ENCODE measurements around the gene CERS6. TPM values are rescaled to one million over a fixed set of nuclear protein-coding genes. Genes with fewer than 3 reads are reported as not detected.

Gene CERS6
- total and polyA plus RNA-seq, 2 donors: 9.3 to 45.2 TPM

DNA sequence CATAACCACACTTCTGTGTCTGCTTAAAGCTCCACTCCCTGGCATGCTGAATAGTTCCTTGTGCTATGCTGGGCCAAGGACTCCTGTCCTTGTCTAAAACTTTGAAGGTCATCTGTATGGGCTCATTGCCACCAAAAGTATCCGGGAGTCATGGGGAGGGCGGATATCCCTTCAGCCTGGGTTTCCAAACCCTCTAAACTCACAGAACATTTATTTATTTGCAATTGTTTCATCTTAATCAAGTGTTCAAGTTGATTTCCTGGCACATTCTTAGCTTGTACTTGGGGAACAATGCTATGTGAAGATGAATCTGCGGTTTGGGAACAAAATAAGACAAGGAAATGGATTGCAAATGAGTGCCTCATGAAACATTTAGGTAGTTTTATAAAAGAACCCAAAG lies 348.1 kb downstream of the CERS6 start:
- no peak for DNase-seq (ENCODE audit: extremely low spot score)
- H3K4me3 ChIP-seq (ENCODE audit: low read depth, low read length): no peak overlapping the region
- 74% methylated on average over 3 of the region's 3 CpGs for WGBS
- H3K36me3 ChIP-seq (ENCODE audit: insufficient read depth): no peaks in the 10 kb centered on the region
- H3K4me1 ChIP-seq (ENCODE audit: insufficient read depth): no peaks in the 10 kb centered on the region
- no peak overlapping the region for H3K27ac ChIP-seq (ENCODE audit: low read depth)

DNA sequence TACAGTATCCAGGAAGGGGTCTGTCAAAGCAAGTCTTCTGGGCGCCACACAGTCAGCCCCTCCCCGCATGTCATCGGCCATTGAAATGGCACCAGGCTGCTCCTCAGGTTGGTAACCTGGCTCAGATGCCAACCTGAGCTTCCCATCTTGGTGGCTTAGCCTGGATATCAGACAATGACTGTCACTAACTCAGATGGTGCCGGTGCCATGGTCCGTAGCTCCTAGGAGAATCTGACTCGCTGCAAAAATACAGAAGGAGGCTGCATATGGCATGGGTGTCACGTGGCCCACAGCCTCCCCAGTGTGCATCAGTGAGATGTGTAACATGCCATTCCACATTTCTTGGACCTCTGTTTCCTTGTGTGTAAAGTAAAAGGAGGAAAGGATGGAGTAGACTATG lies 349.5 kb downstream of the CERS6 start:
- H3K27ac ChIP-seq (ENCODE audit: low read depth): no peak overlapping the region
- H3K4me3 ChIP-seq (ENCODE audit: low read depth, low read length): no peak overlapping the region
- WGBS: 95% methylated on average over 7 of the region's 7 CpGs
- no peaks in the 10 kb centered on the region for H3K4me1 ChIP-seq (ENCODE audit: insufficient read depth)
- H3K36me3 ChIP-seq (ENCODE audit: insufficient read depth): peaks cover 2% of the 10 kb centered on the region
- DNase-seq (ENCODE audit: extremely low spot score): no peak

DNA sequence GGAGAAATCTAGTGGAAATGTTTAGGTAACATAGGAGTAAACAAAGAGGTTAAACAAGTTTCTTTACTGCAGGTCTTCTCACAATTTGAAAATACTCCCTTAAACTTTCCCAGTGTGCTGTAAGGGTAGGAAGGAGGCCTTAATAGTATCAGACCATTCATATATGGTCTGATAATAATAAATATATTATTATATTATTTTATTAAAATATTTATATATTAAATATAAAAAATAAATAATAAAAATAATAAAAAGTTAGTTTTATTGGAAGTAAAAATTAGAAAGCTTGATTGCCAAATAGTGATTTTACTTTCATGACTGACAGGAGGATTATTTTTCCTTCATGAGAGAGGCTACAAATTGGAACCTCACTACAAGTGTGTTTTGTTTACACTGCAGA lies 353.5 kb downstream of the CERS6 start:
- DNase-seq (ENCODE audit: extremely low spot score): no peak
- peaks cover 2% of the 10 kb centered on the region for H3K36me3 ChIP-seq (ENCODE audit: insufficient read depth)

DNA sequence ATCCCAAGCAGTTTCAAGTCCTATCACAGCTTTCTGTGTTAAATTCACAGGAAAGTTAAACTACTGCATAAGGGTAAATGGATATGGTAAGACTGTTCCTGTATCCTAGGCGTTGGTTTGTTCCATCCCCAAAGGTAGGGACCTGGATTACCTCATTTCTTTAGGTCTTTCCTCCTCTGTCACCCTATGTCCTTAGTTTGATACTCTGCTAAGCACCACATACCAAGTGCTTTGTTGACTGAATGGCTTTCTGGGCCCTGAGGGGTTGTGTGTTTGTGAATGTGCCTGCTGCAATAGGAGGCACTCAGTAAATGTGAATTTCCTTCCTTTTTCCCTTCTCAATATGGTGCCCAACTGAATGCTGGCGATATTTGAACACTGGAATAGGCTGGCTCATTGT lies 354.2 kb downstream of the CERS6 start:
- Histone ChIP-seq H3K27ac (ENCODE audit: low read depth) (no peak overlapping the region), H3K36me3 (ENCODE audit: insufficient read depth) (peaks cover 2% of the 10 kb centered on the region), H3K4me1 (ENCODE audit: insufficient read depth) (no peaks in the 10 kb centered on the region), H3K4me3 (ENCODE audit: low read depth, low read length) (no peak overlapping the region)
- 98% methylated on average over 2 of the region's 2 CpGs for WGBS
- DNase-seq (ENCODE audit: extremely low spot score): no peak

More for the DNA sequence above, 353.5 kb downstream of the CERS6 start:
- H3K27ac ChIP-seq (ENCODE audit: low read depth): no peak overlapping the region
- H3K4me1 ChIP-seq (ENCODE audit: insufficient read depth): no peaks in the 10 kb centered on the region
- no peak overlapping the region for H3K4me3 ChIP-seq (ENCODE audit: low read depth, low read length)

- no peaks in the 10 kb centered on the region for H3K4me1 ChIP-seq (ENCODE audit: insufficient read depth)
- H3K36me3 ChIP-seq (ENCODE audit: insufficient read depth): peaks cover 2% of the 10 kb centered on the region
- 67% methylated on average over 3 of the region's 3 CpGs for WGBS
- H3K27ac ChIP-seq (ENCODE audit: low read depth): no peak overlapping the region
- H3K4me3 ChIP-seq (ENCODE audit: low read depth, low read length): no peak overlapping the region
- DNase-seq (ENCODE audit: extremely low spot score): no peak
Observed at GRCh38 chr2:168811696-168812095, 355.6 kb downstream of the CERS6 start.

- H3K4me1 ChIP-seq (ENCODE audit: insufficient read depth): no peaks in the 10 kb centered on the region
- no peak overlapping the region for H3K27ac ChIP-seq (ENCODE audit: low read depth)
- no peak for DNase-seq (ENCODE audit: extremely low spot score)
- H3K4me3 ChIP-seq (ENCODE audit: low read depth, low read length): no peak overlapping the region
- H3K36me3 ChIP-seq (ENCODE audit: insufficient read depth): peaks cover 2% of the 10 kb centered on the region
- 95% methylated on average over 2 of the region's 2 CpGs for WGBS
Observed at GRCh38 chr2:168814046-168814445, 358.0 kb downstream of the CERS6 start.

DNA sequence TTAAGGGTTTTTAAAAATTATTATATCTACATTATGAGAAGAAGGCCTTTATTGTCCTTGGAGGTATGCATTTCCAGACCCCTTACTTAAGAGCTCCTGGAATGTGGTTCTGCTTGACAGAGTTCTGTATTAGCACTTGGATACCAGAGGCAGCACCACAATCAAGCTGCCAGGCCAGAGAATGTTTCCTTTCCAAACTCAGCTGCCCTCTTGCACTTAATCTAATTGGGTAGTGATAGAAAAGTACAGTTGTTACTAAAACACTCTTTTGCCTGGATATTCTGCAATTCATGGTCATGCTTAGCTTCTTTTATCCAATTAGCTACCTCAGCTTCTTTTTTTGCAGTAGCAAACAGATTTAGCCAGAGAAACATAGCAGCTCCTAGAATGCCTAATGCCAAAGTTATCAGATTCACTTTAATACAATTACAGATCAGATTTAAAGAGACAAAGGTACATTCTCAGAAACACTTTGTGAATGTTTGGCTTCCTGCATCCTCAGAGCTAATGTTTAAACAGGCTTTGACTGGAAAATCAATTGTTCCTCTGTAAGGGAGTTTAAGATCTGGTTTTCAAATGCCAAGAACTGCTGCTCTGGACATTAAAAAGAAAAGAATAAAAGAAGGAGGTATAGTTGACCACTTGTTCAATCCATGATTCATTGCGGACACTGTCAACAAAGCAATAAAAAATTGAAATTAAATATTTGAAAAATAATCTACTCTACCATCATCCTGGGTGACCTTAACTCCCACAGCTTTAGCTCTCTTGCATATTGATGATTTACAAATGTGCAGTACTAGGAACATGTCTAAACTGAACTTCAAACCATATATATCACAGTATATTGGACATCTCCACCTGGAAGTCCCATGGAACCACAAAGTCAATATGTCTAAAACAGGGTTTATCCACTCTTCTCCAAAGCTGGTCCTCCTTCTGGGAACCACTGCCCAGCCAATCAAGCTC lies 359.2 kb downstream of the CERS6 start:
- no peaks in the 10 kb centered on the region for H3K4me1 ChIP-seq (ENCODE audit: insufficient read depth)
- H3K36me3 ChIP-seq (ENCODE audit: insufficient read depth): no peaks in the 10 kb centered on the region
- 90% methylated on average over 1 of the region's 1 CpG for WGBS
- no peak for DNase-seq (ENCODE audit: extremely low spot score)
- no peak overlapping the region for H3K27ac ChIP-seq (ENCODE audit: low read depth)
- H3K4me3 ChIP-seq (ENCODE audit: low read depth, low read length): no peak overlapping the region

- no peak overlapping the region for H3K4me3 ChIP-seq (ENCODE audit: low read depth, low read length)
- DNase-seq (ENCODE audit: extremely low spot score): no peak
- no peaks in the 10 kb centered on the region for H3K4me1 ChIP-seq (ENCODE audit: insufficient read depth)
- no peaks in the 10 kb centered on the region for H3K36me3 ChIP-seq (ENCODE audit: insufficient read depth)
- no peak overlapping the region for H3K27ac ChIP-seq (ENCODE audit: low read depth)
- 88% methylated on average over 3 of the region's 3 CpGs for WGBS
Observed at GRCh38 chr2:168816369-168816768, 360.3 kb downstream of the CERS6 start.

DNA sequence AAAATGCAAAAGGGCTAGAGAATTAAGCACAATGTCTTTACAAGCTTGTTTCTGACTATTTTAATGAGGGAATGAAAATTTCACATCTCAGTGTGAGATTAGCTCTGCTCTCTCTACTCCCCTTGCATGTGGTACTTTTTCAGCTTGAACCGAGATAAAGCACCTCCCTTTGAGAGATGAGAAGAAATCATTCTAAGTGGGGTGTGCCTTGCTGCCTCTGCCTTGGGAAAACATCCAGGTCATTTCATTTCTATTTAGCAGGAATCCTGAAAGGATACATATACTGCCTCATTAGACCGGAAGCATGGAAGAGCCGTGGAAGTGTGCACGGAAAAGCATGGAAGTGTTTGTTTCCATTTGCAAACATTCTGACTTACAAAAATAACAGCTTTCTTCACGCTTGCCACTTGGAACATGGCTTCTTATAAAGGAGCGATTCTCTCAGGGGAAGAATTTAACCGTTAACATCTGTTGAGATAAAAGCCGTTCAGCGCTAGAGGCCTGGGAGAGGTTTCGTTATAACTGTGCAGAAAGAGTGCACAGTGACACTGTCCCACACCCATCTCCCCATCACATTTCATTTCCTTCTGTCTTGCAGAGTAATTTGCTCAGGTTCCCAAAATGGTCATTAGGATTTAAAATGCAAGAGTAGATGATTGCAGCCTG lies 363.1 kb downstream of the CERS6 start:
- WGBS: 32% methylated on average over 10 of the region's 10 CpGs
- Histone ChIP-seq H3K27ac (ENCODE audit: low read depth) (no peak overlapping the region), H3K4me3 (ENCODE audit: low read depth, low read length) (no peak overlapping the region), H3K36me3 (ENCODE audit: insufficient read depth) (no peaks in the 10 kb centered on the region), H3K4me1 (ENCODE audit: insufficient read depth) (no peaks in the 10 kb centered on the region)
- no peak for DNase-seq (ENCODE audit: extremely low spot score)

DNA sequence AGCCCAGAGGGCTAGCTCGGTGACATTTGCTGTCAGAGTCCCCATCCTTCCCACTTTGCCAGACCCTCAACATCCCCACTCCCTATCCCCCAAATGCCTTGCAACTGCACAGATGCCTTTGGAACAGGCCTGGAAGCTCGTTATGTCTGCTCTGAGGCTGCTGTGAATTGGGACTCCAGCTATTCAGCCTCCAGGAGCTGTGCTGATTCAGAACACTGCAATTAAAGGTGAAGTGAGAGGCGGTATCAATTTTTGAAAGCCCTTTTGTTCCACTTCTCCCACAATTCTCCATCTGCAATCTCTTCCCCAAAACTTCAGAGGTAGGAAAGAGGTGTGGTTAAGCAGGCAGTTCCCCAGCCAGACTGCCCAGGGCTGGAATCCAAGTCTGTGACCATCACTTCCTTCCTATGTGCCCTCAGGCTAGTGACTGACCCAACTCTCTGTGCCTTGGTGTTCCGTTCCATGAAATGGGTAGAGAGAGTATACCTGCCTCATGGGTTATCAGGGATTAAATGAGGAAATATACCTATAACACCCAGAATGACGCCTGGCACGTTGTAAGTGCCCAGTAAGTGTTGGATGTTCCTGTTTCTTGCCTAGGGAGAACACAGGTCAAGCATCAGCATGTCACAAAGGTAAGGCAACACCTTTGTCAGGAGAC lies 363.9 kb downstream of the CERS6 start:
- no peaks in the 10 kb centered on the region for H3K36me3 ChIP-seq (ENCODE audit: insufficient read depth)
- no peak for DNase-seq (ENCODE audit: extremely low spot score)
- 95% methylated on average over 6 of the region's 6 CpGs for WGBS
- H3K4me1 ChIP-seq (ENCODE audit: insufficient read depth): no peaks in the 10 kb centered on the region
- no peak overlapping the region for H3K27ac ChIP-seq (ENCODE audit: low read depth)
- no peak overlapping the region for H3K4me3 ChIP-seq (ENCODE audit: low read depth, low read length)

DNA sequence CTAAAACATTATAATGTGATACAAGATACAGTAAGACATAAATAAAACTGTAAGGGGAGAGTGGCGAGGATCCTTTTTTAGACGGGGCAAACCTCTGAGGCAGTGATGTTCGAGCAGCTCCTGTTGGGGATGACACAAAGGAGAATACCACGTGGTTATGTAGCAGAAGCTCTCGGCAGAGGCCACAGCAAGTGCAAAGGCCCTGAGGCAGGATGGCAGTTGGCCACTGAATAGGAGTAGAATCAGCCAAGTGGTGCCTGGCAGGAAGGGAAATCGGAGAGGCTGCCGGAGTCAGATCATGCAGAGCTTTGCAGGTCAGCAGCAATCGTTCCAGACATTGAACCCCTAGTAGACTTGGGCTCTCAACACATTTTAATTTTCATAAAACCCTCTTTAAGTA lies 365.5 kb downstream of the CERS6 start:
- Histone ChIP-seq H3K36me3 (ENCODE audit: insufficient read depth) (no peaks in the 10 kb centered on the region), H3K4me3 (ENCODE audit: low read depth, low read length) (no peak overlapping the region), H3K27ac (ENCODE audit: low read depth) (no peak overlapping the region), H3K4me1 (ENCODE audit: insufficient read depth) (no peaks in the 10 kb centered on the region)
- 89% methylated on average over 8 of the region's 8 CpGs for whole genome bisulfite sequencing
- DNase-seq (ENCODE audit: extremely low spot score): no peak

DNA sequence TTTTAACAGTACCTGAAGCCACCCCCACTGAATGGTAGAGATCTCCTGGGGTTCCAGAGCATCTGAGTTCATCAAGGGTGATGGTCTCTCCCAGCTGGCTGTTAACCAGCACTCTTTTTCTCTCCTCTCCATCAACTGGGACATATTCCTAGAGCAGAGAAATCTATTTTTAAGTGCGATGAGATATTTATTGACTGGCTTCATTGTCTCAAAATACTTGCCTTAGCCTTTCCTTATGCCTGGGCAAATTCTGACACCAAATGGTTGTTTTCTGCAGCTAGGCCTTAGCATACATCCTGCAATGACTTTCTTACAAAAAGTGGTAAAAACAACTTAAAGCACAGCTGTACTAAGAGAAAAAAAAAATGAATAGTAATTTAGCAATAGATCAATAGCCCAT lies 365.9 kb downstream of the CERS6 start:
- no peaks in the 10 kb centered on the region for H3K4me1 ChIP-seq (ENCODE audit: insufficient read depth)
- DNase-seq (ENCODE audit: extremely low spot score): no peak
- WGBS: 90% methylated on average over 1 of the region's 1 CpG
- no peak overlapping the region for H3K27ac ChIP-seq (ENCODE audit: low read depth)
- H3K36me3 ChIP-seq (ENCODE audit: insufficient read depth): no peaks in the 10 kb centered on the region
- H3K4me3 ChIP-seq (ENCODE audit: low read depth, low read length): no peak overlapping the region

Measured in urinary bladder (tissue), 4 donors.